ENCODE data around the gene SPATA2. TPM values are rescaled to one million over a fixed set of nuclear protein-coding genes. Genes with fewer than 3 reads are reported as not detected.

Gene SPATA2
- total and polyA plus RNA-seq, 2 of the 8 experiments (the other 6 are each of a cell fraction or from before 2014, with no cell fraction given), result 11.0 to 13.0 TPM

DNA sequence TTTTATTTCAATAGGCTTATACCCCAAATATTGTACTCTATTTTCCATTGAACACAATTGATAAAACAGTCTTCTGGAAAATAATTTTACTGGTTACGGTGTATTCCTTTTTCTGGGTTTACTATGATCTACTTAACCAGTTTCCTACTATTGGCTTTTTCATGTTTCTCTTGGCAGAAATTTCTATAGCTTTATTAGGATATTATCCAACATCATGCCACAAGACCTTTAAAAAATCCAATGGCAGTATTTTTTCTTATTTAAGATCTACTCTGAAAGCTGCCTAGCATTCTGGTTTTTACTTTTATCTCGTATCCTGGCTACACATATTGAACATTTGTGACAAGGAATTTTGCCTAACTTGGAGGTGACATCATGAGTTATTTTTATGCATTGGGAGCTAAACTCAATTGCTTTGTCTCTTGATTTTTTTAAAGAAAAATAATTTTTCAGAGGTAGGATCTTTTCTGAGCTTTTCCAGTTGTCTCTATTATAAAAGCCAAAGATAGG lies 57.2 kb downstream of the SPATA2 start:
- Histone ChIP-seq H4K91ac (replicated peaks; ENCODE audit: insufficient read length, low read length) (no peak overlapping the region), H2AK5ac (ENCODE audit: low read depth, low read length) (no peak overlapping the region), H3K79me1 (ENCODE audit: low read depth, low read length) (no peaks in the 10 kb centered on the region), H3K23me2 (ENCODE audit: low read depth, low read length) (no peaks in the 10 kb centered on the region), H3K4me1 (replicated peaks in 1 of 4; ENCODE audit: control insufficient read depth in 3 of 4, insufficient read depth in 4 of 4, low read length in 3 of 4) (peaks cover 0 to 9% (median 6%) of the 10 kb centered on the region in 4 experiments; a peak in 4 of 7 replicates), H3K4me2 (ENCODE audit: insufficient read depth in 1 of 2, low read depth in 2 of 2, low read length in 2 of 2) (no peak overlapping the region), H4K5ac (ENCODE audit: insufficient read length, low read depth, low read length) (no peak overlapping the region), H3K14ac (ENCODE audit: insufficient read length) (no peak overlapping the region), H3K4ac (replicated peaks; ENCODE audit: insufficient read length, low read depth, low read length) (no peak overlapping the region), H3K9me3 (ENCODE audit: insufficient read depth in 2 of 2, low read depth in 1 of 2, low read length in 1 of 2) (no peaks in the 10 kb centered on the region), H2BK20ac (ENCODE audit: low read length) (no peak overlapping the region), H3K27ac (ENCODE audit: low read depth, low read length) (no peak overlapping the region), H2BK15ac (ENCODE audit: low read length) (no peak overlapping the region), H3K27me3 (replicated peaks in 1 of 4; ENCODE audit: control insufficient read depth in 3 of 4, extremely low read depth in 1 of 4, insufficient read depth in 3 of 4, low read length in 3 of 4) (no peaks in the 10 kb centered on the region), H2BK120ac (replicated peaks; ENCODE audit: low read depth, low read length) (no peak overlapping the region), H3K79me2 (ENCODE audit: control insufficient read depth in 1 of 2, insufficient read depth in 2 of 2, low read length in 2 of 2) (no peaks in the 10 kb centered on the region), H3K56ac (replicated peaks; ENCODE audit: insufficient read length, low read depth, low read length) (no peak overlapping the region), H3K36me3 (ENCODE audit: control insufficient read depth in 2 of 4, insufficient read depth in 4 of 4, low read length in 3 of 4) (no peaks in the 10 kb centered on the region; a peak in 1 of 8 replicates), H3K18ac (ENCODE audit: extremely low read depth, low read length) (no peak overlapping the region), H4K20me1 (replicated peaks in 1 of 2; ENCODE audit: control insufficient read depth in 1 of 2, insufficient read depth in 2 of 2, low read length in 2 of 2) (no peaks in the 10 kb centered on the region), H4K8ac (ENCODE audit: extremely low read depth, insufficient read depth, low read length) (no peak overlapping the region), H2AFZ (ENCODE audit: low read length) (no peak overlapping the region), H2BK12ac (ENCODE audit: low read depth, low read length) (no peak overlapping the region), H3K4me3 (ENCODE audit: extremely low read depth in 1 of 4, insufficient read depth in 2 of 4, low read depth in 3 of 4, low read length in 4 of 4) (no peak overlapping the region), H3K9ac (replicated peaks in 1 of 4; ENCODE audit: extremely low read depth in 1 of 4, low read depth in 3 of 4, low read length in 3 of 4) (no peak overlapping the region), H3K23ac (ENCODE audit: insufficient read length) (no peak overlapping the region), H2BK5ac (ENCODE audit: low read depth, low read length) (no peak overlapping the region)
- DNase-seq (ENCODE audit: low read depth in 1 of 2, low spot score in 2 of 2) (no peak), FAIRE-seq (no peak)
- TF ChIP-seq TEAD4 (IDR thresholded peaks at IDR 0.05; ENCODE audit: low read depth, low read length), result no peak
- no peak for TF ChIP-seq YY1 (IDR thresholded peaks at IDR 0.05; ENCODE audit: low read depth, low read length)
- ChIA-PET POLR2A (ENCODE audit: partially characterized antibody) (no interaction called here), CTCF (ENCODE audit: partially characterized antibody) (interaction anchor here (0.6 to 2.0 kb wide), 4 partner anchors 9 to 324 kb away, joined by 3 to 7 read pairs (median 3); no protein-coding TSS in a partner anchor)
- 97% methylated on average over 2 of the region's 2 CpGs; no CpG with 5 or more reads in 1 of the 2 experiments for WGBS, 2 experiments (ENCODE audit: extremely low coverage in 1 of 2, insufficient coverage in 1 of 2, insufficient read length in 1 of 2, insufficient replicate concordance in 2 of 2, low coverage in 1 of 2, low lambda C conversion rate in 2 of 2, missing lambda C conversion rate in 1 of 2)

Data from H1 (cell line).